Endothelial cell of umbilical vein (primary cell): ENCODE results near the gene NUDT4B.
"Not testable (repeated sequence)": the region's sequence is repeated elsewhere in the genome, so short reads cannot be mapped to it uniquely, and the experiment has no call there.

Source experiments
- EZH2 ChIP-seq: IDR thresholded peaks from 2 replicates; pipeline ENCODE4 v1.6.1; 2012; ENCODE audit warnings: borderline replicate concordance, low read depth, mild to moderate bottlenecking, moderate library complexity, low read length, inconsistent platforms; ENCODE audit not compliant: severe bottlenecking
- FOS ChIP-seq: IDR thresholded peaks from 2 replicates; pipeline ENCODE4 v1.6.1; 2011; ENCODE audit warnings: mild to moderate bottlenecking, low read length, moderate library complexity, borderline replicate concordance; ENCODE audit not compliant: insufficient read depth
- GATA2 ChIP-seq: IDR thresholded peaks from 2 replicates; pipeline ENCODE4 v1.7.0; 2011; ENCODE audit warnings: low read depth, mild to moderate bottlenecking, moderate library complexity, mixed read lengths, low read length; ENCODE audit not compliant: insufficient read length, insufficient read depth
- JUN ChIP-seq: IDR thresholded peaks from 2 replicates; pipeline ENCODE4 v1.6.1; 2011; ENCODE audit warnings: borderline replicate concordance, low read depth; ENCODE audit not compliant: insufficient read length, insufficient read depth
- MAX ChIP-seq: IDR thresholded peaks from 2 replicates; pipeline ENCODE4 v1.6.1; 2011; ENCODE audit not compliant: insufficient read depth, insufficient read length
- MYC ChIP-seq: IDR thresholded peaks from one replicate; pipeline ENCODE4 v1.6.1; 2011; ENCODE audit warnings: mild to moderate bottlenecking, low read depth, low read length
- POLR2A ChIP-seq: IDR thresholded peaks from 2 replicates; pipeline ENCODE4 v1.6.1; 2012; ENCODE audit warnings: low read depth, mild to moderate bottlenecking, control low read depth, low read length
- POLR2AphosphoS5 ChIP-seq: IDR thresholded peaks from 2 replicates; pipeline ENCODE4 v1.6.1; 2012; ENCODE audit warnings: low read depth, mild to moderate bottlenecking, control low read depth, low read length, moderate library complexity; ENCODE audit not compliant: insufficient read depth
- TF ChIP-seq, protein P1 (sequence below), 2 donors: IDR thresholded peaks; 1 replicate in 1 of 2; 2 replicates in 1 of 2; pipeline ENCODE4 v1.5.1; 2011; ENCODE audit warnings: low read length in 2 of 2, mild to moderate bottlenecking in 2 of 2, moderate library complexity in 2 of 2, control low read depth in 1 of 2, inconsistent platforms in 1 of 2, low read depth in 1 of 2; ENCODE audit not compliant: insufficient read depth in 1 of 2; ENCODE audit errors: extremely low read depth in 1 of 2

DNA sequence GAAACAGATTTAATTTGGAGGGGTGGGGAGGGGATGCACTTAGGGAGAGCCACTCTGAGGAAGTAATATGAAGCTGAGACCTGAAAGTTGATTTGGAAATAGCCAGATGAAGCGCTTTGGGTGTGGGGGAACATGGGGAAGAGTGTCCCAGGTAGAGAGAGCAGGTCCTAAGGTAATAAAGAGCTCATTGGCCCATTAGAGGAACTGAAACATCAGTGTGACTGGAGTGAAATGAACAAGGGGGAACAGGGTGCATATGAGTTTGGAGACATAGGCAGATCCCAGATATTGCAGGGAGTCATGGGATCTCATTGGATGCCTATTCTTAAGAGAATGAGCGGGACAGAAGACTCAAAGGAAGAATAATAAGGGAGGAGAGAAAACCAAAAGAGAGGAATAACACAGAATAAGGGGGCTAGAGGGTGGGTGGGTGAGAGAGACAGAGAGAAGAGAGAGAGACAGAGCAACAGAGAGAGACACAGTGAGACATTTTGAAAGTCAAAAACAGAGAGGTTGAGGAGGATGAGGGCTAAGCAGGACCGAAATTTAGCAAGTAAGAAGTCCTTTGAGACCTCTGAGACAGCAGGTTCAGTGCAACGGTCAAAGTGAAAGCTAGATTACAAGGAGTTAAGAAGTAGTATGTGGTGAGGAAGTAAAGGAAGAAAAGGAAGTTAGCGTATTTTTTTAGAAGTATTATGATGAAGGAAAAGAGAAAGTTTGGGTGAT lies 14.8 kb upstream of the NUDT4B start:
- TF ChIP-seq, protein P1, sequence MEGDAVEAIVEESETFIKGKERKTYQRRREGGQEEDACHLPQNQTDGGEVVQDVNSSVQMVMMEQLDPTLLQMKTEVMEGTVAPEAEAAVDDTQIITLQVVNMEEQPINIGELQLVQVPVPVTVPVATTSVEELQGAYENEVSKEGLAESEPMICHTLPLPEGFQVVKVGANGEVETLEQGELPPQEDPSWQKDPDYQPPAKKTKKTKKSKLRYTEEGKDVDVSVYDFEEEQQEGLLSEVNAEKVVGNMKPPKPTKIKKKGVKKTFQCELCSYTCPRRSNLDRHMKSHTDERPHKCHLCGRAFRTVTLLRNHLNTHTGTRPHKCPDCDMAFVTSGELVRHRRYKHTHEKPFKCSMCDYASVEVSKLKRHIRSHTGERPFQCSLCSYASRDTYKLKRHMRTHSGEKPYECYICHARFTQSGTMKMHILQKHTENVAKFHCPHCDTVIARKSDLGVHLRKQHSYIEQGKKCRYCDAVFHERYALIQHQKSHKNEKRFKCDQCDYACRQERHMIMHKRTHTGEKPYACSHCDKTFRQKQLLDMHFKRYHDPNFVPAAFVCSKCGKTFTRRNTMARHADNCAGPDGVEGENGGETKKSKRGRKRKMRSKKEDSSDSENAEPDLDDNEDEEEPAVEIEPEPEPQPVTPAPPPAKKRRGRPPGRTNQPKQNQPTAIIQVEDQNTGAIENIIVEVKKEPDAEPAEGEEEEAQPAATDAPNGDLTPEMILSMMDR (IDR thresholded peaks at IDR 0.05; ENCODE audit: extremely low read depth in 1 of 2, insufficient read depth in 1 of 2, low read depth in 1 of 2, low read length in 2 of 2) = not testable (repeated sequence)
- not testable (repeated sequence) for TF ChIP-seq POLR2A, POLR2AphosphoS5, EZH2, MAX, GATA2, JUN, MYC, FOS
